Activated naive CD8-positive, alpha-beta T cell treated with anti-CD3 and anti-CD28 coated beads for 36 hours (primary cell): ENCODE data around the gene PDCL3. TPM values are rescaled to one million over a fixed set of nuclear protein-coding genes. Genes with fewer than 3 reads are reported as not detected.
A peak's percentile ranks its signal among the peaks of the same experiment; 100 is the strongest.

ENCODE experiments used
- DNase-seq: peaks from one replicate; pipeline ENCODE4 v3.0.0; 2021
- H3K27ac Mint-ChIP-seq: one replicate; pipeline ENCODE4 v1.8.0; 2022; ENCODE audit warnings: mild to moderate bottlenecking, moderate library complexity, mixed read lengths
- H3K27me3 Mint-ChIP-seq: one replicate; pipeline ENCODE4 v1.8.0; 2022; ENCODE audit warnings: mild to moderate bottlenecking, mixed read lengths
- H3K36me3 Mint-ChIP-seq: one replicate; pipeline ENCODE4 v1.8.0; 2021; ENCODE audit warnings: mild to moderate bottlenecking, mixed read lengths
- H3K4me1 Mint-ChIP-seq: one replicate; pipeline ENCODE4 v1.8.0; 2021; ENCODE audit warnings: mixed read lengths
- H3K4me3 Mint-ChIP-seq: one replicate; pipeline ENCODE4 v1.8.0; 2022; ENCODE audit warnings: mild to moderate bottlenecking, moderate library complexity, mixed read lengths
- H3K9me3 Mint-ChIP-seq: one replicate; pipeline ENCODE4 v1.8.0; 2022; ENCODE audit warnings: mixed read lengths
- total RNA-seq, 2 experiments: library from RNA; stranded (reverse); gene quantifications; one replicate each; pipeline ENCODE4 v1.2.3, GENCODE V29; 2021

The PDCL3 gene
- total RNA-seq, 2 experiments from 2014 or later: 42.6 to 45.4 TPM

DNA sequence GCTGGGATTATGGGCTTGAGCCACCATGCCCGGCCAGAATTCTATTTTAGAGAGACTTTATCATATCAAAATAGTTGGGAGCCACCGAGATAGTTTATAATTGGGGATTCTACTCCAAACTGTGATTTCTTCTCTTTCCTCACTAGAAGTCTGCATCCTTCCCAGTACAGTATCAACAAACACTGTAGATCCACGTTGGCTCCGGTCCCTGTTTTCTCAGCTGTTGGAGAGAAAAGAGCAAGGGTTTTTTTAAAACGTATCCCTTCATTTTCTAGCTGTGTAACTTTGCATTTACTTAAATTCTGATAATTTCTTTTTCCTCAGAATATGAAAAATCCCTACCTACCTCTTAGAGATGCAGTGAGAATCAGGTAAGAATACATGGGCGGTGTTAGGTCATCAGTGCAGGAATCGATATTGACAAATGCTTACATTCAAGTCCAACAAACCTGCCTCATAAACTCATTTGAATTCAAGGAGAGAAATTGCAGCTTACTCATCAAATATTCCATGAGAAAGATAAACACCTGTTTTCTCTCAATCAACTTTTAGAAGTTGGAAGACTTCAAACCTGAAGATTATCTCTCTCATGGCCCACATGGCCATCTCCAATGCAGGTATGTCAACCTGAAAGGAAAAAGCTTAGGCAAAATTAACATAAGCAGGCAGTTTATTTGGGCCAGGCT, 17.7 kb upstream of the PDCL3 start:
- no peak overlapping the region for H3K27ac Mint-ChIP-seq
- H3K4me3 Mint-ChIP-seq: no peak overlapping the region
- no peaks in the 10 kb centered on the region for H3K36me3 Mint-ChIP-seq
- no peak for DNase-seq
- peaks cover 4% of the 10 kb centered on the region for H3K4me1 Mint-ChIP-seq
- H3K27me3 Mint-ChIP-seq: no peaks in the 10 kb centered on the region
- H3K9me3 Mint-ChIP-seq: no peaks in the 10 kb centered on the region

- Mint-ChIP-seq H3K4me1 (peaks cover under 1% of the 10 kb centered on the region), H3K4me3 (no peak overlapping the region), H3K27me3 (no peaks in the 10 kb centered on the region), H3K9me3 (no peaks in the 10 kb centered on the region), H3K27ac (no peak overlapping the region), H3K36me3 (no peaks in the 10 kb centered on the region)
- no peak for DNase-seq
These were observed 16.3 kb upstream of the PDCL3 start for GRCh38 chr2:100546469-100546868.

- Mint-ChIP-seq H3K4me3 (no peak overlapping the region), H3K4me1 (no peaks in the 10 kb centered on the region), H3K36me3 (no peaks in the 10 kb centered on the region), H3K27me3 (no peaks in the 10 kb centered on the region), H3K27ac (no peak overlapping the region), H3K9me3 (no peaks in the 10 kb centered on the region)
- DNase-seq: no peak
These were observed 14.0 kb upstream of the PDCL3 start for GRCh38 chr2:100548771-100549170.

DNA sequence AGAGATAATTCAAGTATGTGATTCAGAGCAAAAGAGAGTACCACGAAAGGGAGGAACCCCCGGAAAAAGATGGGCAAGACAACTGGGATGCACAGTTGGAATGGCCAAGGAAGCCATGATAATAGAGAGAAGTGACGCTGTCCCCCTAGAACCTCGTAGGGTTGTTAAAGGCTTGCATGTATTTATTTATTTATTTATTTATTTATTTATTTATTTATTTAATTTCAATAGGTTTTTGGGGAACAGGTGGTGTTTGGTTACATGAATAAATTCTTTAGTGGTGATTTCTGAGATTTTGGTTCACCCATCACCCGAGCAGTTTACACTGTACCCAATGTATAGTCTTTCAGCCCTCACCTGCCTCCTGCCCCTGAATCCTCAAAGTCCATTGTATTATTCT, 11.5 kb upstream of the PDCL3 start:
- peaks cover 5% of the 10 kb centered on the region for H3K9me3 Mint-ChIP-seq
- H3K4me3 Mint-ChIP-seq: no peak overlapping the region
- no peak overlapping the region for H3K27ac Mint-ChIP-seq
- H3K4me1 Mint-ChIP-seq: peaks cover 11% of the 10 kb centered on the region
- peaks cover 1% of the 10 kb centered on the region for H3K36me3 Mint-ChIP-seq
- no peaks in the 10 kb centered on the region for H3K27me3 Mint-ChIP-seq
- DNase-seq: no peak

DNA sequence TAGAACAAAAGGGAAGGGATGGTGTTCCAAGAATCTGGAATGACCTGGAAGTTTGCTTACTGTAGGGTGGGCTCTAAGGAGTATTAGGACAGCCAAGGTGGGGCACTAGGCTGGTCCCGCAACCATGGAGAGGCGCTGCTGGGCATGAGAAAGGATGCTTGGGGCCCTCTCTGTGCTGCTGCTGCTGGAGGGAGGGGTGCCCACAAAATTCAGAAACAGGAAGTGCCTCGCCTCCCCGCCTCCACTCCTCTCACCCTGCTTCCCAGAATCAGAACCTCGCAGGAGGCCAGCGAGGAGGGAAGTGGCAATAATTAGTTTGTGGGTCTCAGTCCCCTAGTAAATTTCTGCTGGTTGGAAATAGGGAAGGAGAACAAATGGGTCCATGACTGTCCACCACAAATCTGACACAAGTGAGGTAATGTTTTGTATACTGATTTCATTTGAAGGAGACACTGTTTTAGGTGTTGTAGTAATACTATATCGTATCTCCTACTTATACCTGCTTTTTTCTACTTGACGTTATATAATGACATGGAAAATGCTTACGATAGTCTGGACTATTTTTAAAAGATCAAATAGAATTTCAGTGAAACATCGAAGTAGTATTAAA, 7.9 kb upstream of the PDCL3 start:
- H3K4me1 Mint-ChIP-seq: peaks cover 13% of the 10 kb centered on the region
- peak; percentile 35 for DNase-seq

GRCh38 chr2:100556746-100557145, 6.0 kb upstream of the PDCL3 start:
- H3K4me3 Mint-ChIP-seq: no peak overlapping the region
- peaks cover 5% of the 10 kb centered on the region for H3K9me3 Mint-ChIP-seq
- DNase-seq: no peak
- no peak overlapping the region for H3K27ac Mint-ChIP-seq
- H3K4me1 Mint-ChIP-seq: peaks cover 22% of the 10 kb centered on the region
- no peaks in the 10 kb centered on the region for H3K27me3 Mint-ChIP-seq
- peaks cover 1% of the 10 kb centered on the region for H3K36me3 Mint-ChIP-seq

More for the DNA sequence above, 7.9 kb upstream of the PDCL3 start:
- Mint-ChIP-seq H3K4me3 (peak overlapping the region; percentile 68), H3K27ac (peak overlapping the region; percentile 61), H3K36me3 (peaks cover 1% of the 10 kb centered on the region), H3K27me3 (no peaks in the 10 kb centered on the region), H3K9me3 (peaks cover 5% of the 10 kb centered on the region)

GRCh38 chr2:100560216-100560830, 2.5 kb upstream of the PDCL3 start:
- H3K27ac Mint-ChIP-seq: peak overlapping the region; percentile 56
- no peaks in the 10 kb centered on the region for H3K27me3 Mint-ChIP-seq
- peaks cover 5% of the 10 kb centered on the region for H3K36me3 Mint-ChIP-seq
- no peak overlapping the region for H3K4me3 Mint-ChIP-seq
- no peaks in the 10 kb centered on the region for H3K9me3 Mint-ChIP-seq
- no peak for DNase-seq
- peaks cover 23% of the 10 kb centered on the region for H3K4me1 Mint-ChIP-seq

GRCh38 chr2:100561191-100561590, 1.6 kb upstream of the PDCL3 start:
- no peaks in the 10 kb centered on the region for H3K27me3 Mint-ChIP-seq
- H3K9me3 Mint-ChIP-seq: no peaks in the 10 kb centered on the region
- H3K36me3 Mint-ChIP-seq: peaks cover 6% of the 10 kb centered on the region
- DNase-seq: no peak
- peak overlapping the region; percentile 40 for H3K4me3 Mint-ChIP-seq
- peak overlapping the region; percentile 98 for H3K27ac Mint-ChIP-seq
- peaks cover 25% of the 10 kb centered on the region for H3K4me1 Mint-ChIP-seq

DNA sequence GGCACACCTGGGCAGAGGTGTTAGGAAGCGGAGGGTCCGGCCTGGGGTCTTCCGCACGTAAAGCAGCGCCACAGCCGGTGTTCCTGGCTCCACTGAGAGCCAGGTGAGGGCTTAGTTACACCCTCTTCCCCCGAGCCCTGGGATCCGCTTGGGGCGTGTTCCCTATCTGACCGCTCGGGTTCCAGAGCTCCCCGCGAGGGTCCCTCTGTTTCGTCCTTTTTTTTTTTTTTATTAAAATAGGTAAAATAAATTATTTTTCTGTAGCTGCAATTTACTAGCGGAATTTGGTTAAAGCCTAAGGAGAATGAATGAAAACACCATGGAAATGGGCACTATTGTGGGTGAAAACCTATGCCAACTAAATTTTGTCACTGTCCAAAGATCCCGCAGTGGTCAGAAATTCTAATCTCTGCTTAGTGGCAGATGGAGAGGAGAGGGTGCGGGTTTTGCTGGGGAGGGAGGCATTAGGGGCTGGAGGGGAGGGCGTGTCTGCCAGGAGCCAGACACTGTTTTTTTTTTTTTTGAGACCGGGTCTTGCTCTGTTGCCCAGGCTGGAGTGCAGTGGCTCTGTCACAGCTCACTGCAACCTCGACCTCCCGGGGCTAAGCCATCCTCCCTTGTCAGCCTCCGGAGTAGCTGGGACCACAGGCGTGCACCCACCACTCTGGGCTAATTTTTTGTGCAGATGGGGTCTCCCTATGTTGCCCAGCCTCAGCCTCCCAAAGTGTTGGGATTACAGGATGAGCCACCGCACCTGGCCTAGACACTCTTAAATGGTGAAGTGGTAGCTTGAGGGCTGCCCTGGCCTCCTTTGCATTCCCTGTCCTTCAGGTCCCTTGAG, 834 bp downstream of the PDCL3 start:
- Mint-ChIP-seq H3K9me3 (no peaks in the 10 kb centered on the region), H3K27ac (peak overlapping the region; percentile 90), H3K4me3 (peak overlapping the region; percentile 89), H3K27me3 (no peaks in the 10 kb centered on the region), H3K36me3 (peaks cover 14% of the 10 kb centered on the region), H3K4me1 (peaks cover 25% of the 10 kb centered on the region)
- DNase-seq: no peak

DNA sequence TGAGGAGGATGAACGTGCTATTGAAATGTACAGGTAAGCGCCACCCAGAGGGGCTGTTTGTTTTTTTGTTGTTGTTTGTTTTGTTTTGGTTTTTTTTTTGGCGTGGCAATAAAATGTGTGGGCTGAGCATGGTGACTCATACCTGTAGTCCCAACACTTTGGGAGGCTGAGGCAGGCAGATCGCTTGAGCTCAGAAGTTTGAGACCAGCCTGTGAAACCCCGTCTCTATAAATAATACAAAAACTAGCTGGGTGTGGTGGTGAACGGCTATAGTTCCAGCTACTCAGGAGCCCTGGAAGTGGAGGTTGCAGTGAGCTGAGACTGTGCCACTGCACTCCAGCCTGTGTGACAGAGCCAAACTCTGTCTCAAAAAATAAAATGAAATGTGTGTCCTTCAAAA, 6.2 kb downstream of the PDCL3 start:
- Mint-ChIP-seq H3K4me1 (peaks cover 9% of the 10 kb centered on the region), H3K27me3 (no peaks in the 10 kb centered on the region), H3K9me3 (no peaks in the 10 kb centered on the region), H3K27ac (no peak overlapping the region), H3K4me3 (no peak overlapping the region), H3K36me3 (peaks cover 30% of the 10 kb centered on the region)
- no peak for DNase-seq

- DNase-seq: no peak
- Mint-ChIP-seq H3K27ac (no peak overlapping the region), H3K27me3 (no peaks in the 10 kb centered on the region), H3K4me1 (no peaks in the 10 kb centered on the region), H3K9me3 (no peaks in the 10 kb centered on the region), H3K36me3 (peaks cover 28% of the 10 kb centered on the region), H3K4me3 (no peak overlapping the region)
These were observed 8.9 kb downstream of the PDCL3 start for GRCh38 chr2:100571668-100572067.

- no peak overlapping the region for H3K4me3 Mint-ChIP-seq
- no peaks in the 10 kb centered on the region for H3K9me3 Mint-ChIP-seq
- peaks cover 18% of the 10 kb centered on the region for H3K4me1 Mint-ChIP-seq
- no peak for DNase-seq
- no peaks in the 10 kb centered on the region for H3K27me3 Mint-ChIP-seq
- H3K27ac Mint-ChIP-seq: no peak overlapping the region
- peaks cover 18% of the 10 kb centered on the region for H3K36me3 Mint-ChIP-seq
These were observed 15.0 kb downstream of the PDCL3 start for GRCh38 chr2:100577777-100578176.

DNA sequence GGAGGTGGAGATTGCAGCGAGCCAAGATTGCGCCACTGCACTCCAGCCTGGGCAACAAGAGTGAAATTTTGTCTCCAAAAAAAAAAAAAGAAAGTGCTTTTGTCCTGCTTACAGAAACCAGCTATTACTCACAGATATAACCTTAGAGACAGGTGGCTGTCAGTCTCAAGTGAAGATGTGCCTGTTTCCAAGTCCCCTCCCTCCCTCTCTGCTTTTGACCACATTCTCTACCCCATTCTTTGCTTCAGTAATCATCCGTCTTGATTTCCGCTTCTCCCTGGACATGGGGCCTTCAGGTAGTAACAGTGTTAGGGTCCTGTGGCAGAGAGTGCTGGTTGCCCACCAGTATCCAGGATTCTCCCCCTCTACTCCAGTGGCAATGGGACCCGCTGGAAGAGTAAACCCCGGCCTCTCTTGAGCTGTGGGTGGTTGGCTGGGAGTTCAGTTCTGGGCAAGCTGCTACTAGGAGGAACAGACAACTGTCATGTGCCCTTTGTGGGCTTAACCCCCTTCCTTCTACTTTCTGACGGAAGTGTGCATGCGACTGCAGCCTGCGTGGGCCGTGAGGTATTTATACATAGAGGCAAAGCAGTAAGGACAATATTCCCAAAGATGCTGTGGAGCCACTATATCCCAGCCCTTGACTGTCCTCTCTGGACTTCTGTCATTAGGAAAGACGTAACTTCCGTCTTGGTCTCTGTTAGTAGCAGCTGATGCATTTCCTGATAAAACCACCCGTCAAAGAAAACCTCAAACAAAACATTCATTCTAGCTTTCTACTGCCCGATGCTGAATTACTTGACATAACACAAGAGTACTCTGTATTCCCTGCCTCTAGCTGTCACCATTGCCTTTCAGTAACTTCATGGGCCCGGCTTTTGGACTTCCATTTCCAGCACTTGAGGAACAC, 17.8 kb downstream of the PDCL3 start:
- H3K4me1 Mint-ChIP-seq: peaks cover 21% of the 10 kb centered on the region
- H3K4me3 Mint-ChIP-seq: peak overlapping the region; percentile 53
- no peaks in the 10 kb centered on the region for H3K27me3 Mint-ChIP-seq
- H3K9me3 Mint-ChIP-seq: peaks cover 3% of the 10 kb centered on the region
- H3K36me3 Mint-ChIP-seq: peaks cover 12% of the 10 kb centered on the region
- peak; percentile 43 for DNase-seq
- peak overlapping the region; percentile 96 for H3K27ac Mint-ChIP-seq

DNA sequence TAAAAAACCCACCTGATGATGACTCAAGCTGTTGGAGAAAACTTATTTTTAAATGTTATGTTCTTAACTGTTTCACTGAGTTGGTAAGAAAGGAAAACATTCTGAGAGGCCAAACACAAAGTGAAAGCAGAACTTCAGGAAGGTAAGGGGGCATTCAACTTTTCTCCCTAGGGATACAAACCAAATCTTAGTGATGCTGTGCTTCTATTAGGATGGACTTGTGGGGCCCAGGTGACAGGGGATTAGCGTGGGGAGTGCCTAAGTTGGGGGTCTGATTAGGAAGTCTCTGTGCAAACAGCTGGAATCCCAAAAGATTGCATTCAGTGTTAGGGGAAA, 18.5 kb downstream of the PDCL3 start:
- no peaks in the 10 kb centered on the region for H3K27me3 Mint-ChIP-seq
- H3K27ac Mint-ChIP-seq: peak overlapping the region; percentile 96
- H3K4me3 Mint-ChIP-seq: peak overlapping the region; percentile 53
- H3K36me3 Mint-ChIP-seq: peaks cover 11% of the 10 kb centered on the region
- H3K4me1 Mint-ChIP-seq: peaks cover 21% of the 10 kb centered on the region
- H3K9me3 Mint-ChIP-seq: peaks cover 3% of the 10 kb centered on the region
- DNase-seq: no peak
